ENCODE measurements around the gene NEURL1.

GRCh38 chr10:103545366-103545765 is 51.9 kb downstream of the NEURL1 start:
- TF ChIP-seq CTCF (IDR thresholded peaks at IDR 0.05) (no peak), POLR2A (IDR thresholded peaks at IDR 0.05) (no peak), POLR2AphosphoS5 (IDR thresholded peaks at IDR 0.05) (no peak)

All from stomach (tissue), 4 donors.